ENCODE results near the gene GLIPR2. TPM values are rescaled to one million over a fixed set of nuclear protein-coding genes. Genes with fewer than 3 reads are reported as not detected.

GLIPR2 gene
- total RNA-seq, 1 donor, result 38.4 TPM

GRCh38 chr9:36121971-36122370 is 14.6 kb upstream of the GLIPR2 start:
- no peaks in the 10 kb centered on the region for H3K27me3 ChIP-seq (ENCODE audit: insufficient read depth, low read length)

GRCh38 chr9:36123515-36123914 is 13.0 kb upstream of the GLIPR2 start:
- H3K79me2 ChIP-seq (ENCODE audit: insufficient read depth, low read length), result no peaks in the 10 kb centered on the region
- no peaks in the 10 kb centered on the region for H3K27me3 ChIP-seq (ENCODE audit: insufficient read depth, low read length)
- H4K20me1 ChIP-seq (ENCODE audit: insufficient read depth, low read length), result no peaks in the 10 kb centered on the region
- H3K4me1 ChIP-seq (ENCODE audit: insufficient read depth, low read length), result no peaks in the 10 kb centered on the region
- no peak overlapping the region for H3K4me3 ChIP-seq (ENCODE audit: insufficient read depth, low read length)
- no peak for DNase-seq (ENCODE audit: insufficient read length, low spot score, missing footprints)
- no peak overlapping the region for H3K4me2 ChIP-seq (ENCODE audit: insufficient read depth, low read length)
- H2AFZ ChIP-seq (ENCODE audit: low read length), result no peak overlapping the region
- no peaks in the 10 kb centered on the region for H3K9me3 ChIP-seq (ENCODE audit: low read depth, low read length)
- H3K27ac ChIP-seq (ENCODE audit: low read depth, low read length), result no peak overlapping the region
- peaks cover 51% of the 10 kb centered on the region for H3K36me3 ChIP-seq (ENCODE audit: insufficient read depth, low read length)
- TF ChIP-seq CTCF (IDR thresholded peaks at IDR 0.05; ENCODE audit: extremely low read depth, low read depth, low read length), result no peak

More at GRCh38 chr9:36121971-36122370, 14.6 kb upstream of the GLIPR2 start:
- H4K20me1 ChIP-seq (ENCODE audit: insufficient read depth, low read length), result no peaks in the 10 kb centered on the region
- no peaks in the 10 kb centered on the region for H3K79me2 ChIP-seq (ENCODE audit: insufficient read depth, low read length)
- DNase-seq (ENCODE audit: insufficient read length, low spot score, missing footprints), result no peak
- H3K4me3 ChIP-seq (ENCODE audit: insufficient read depth, low read length), result no peak overlapping the region
- H3K27ac ChIP-seq (ENCODE audit: low read depth, low read length), result no peak overlapping the region
- H3K4me1 ChIP-seq (ENCODE audit: insufficient read depth, low read length), result no peaks in the 10 kb centered on the region
- H3K36me3 ChIP-seq (ENCODE audit: insufficient read depth, low read length), result peaks cover 65% of the 10 kb centered on the region
- H2AFZ ChIP-seq (ENCODE audit: low read length), result no peak overlapping the region
- H3K4me2 ChIP-seq (ENCODE audit: insufficient read depth, low read length), result no peak overlapping the region
- H3K9me3 ChIP-seq (ENCODE audit: low read depth, low read length), result no peaks in the 10 kb centered on the region
- TF ChIP-seq CTCF (IDR thresholded peaks at IDR 0.05; ENCODE audit: extremely low read depth, low read depth, low read length), result no peak

- Histone ChIP-seq H3K36me3 (ENCODE audit: insufficient read depth, low read length) (peaks cover 39% of the 10 kb centered on the region), H3K4me2 (ENCODE audit: insufficient read depth, low read length) (no peak overlapping the region), H3K79me2 (ENCODE audit: insufficient read depth, low read length) (no peaks in the 10 kb centered on the region), H3K27me3 (ENCODE audit: insufficient read depth, low read length) (no peaks in the 10 kb centered on the region), H2AFZ (ENCODE audit: low read length) (no peak overlapping the region), H3K27ac (ENCODE audit: low read depth, low read length) (no peak overlapping the region), H3K4me1 (ENCODE audit: insufficient read depth, low read length) (no peaks in the 10 kb centered on the region), H3K9me3 (ENCODE audit: low read depth, low read length) (no peaks in the 10 kb centered on the region), H4K20me1 (ENCODE audit: insufficient read depth, low read length) (no peaks in the 10 kb centered on the region), H3K4me3 (ENCODE audit: insufficient read depth, low read length) (no peak overlapping the region)
- DNase-seq (ENCODE audit: insufficient read length, low spot score, missing footprints), result no peak
- no peak for TF ChIP-seq CTCF (IDR thresholded peaks at IDR 0.05; ENCODE audit: extremely low read depth, low read depth, low read length)
These were observed 11.3 kb upstream of the GLIPR2 start for GRCh38 chr9:36125062-36125855.

DNA sequence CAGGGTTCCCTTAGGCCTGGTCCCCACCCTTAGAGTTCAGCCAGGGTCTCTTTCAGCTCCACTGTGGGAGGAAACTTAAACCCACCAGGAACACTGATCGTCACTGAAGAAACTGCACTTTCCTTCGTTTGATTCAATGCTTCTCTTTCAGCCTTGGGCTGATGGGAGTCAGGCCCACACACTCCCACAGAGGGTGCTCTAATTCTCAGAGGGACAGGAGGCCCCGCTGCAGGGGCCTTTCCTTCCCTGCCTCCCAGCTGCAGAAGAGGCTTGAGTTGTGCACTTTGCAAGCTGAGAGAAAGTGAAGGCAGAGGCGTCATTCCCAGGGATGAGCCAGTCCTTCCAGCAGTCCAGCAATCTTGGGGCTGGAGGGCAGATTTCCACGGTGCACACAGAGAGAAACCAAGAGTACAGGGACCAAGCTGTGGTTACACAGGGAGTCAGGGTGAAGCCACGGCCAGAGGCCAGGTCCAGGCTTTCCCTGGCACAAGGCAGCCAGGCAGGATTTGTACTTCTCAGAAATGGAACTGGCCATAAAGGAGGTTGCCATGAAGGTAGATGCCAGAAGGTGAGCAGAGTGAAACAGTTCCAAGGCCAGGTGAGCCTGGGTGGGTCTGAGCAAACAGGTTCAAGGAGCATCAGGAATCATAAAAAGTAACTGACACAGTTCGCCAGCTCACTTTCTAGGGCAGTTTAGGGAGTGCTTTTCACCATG is 10.4 kb upstream of the GLIPR2 start:
- Histone ChIP-seq H3K27ac (ENCODE audit: low read depth, low read length) (no peak overlapping the region), H3K4me2 (ENCODE audit: insufficient read depth, low read length) (no peak overlapping the region), H3K4me1 (ENCODE audit: insufficient read depth, low read length) (no peaks in the 10 kb centered on the region), H4K20me1 (ENCODE audit: insufficient read depth, low read length) (no peaks in the 10 kb centered on the region), H3K27me3 (ENCODE audit: insufficient read depth, low read length) (no peaks in the 10 kb centered on the region), H3K9me3 (ENCODE audit: low read depth, low read length) (no peaks in the 10 kb centered on the region), H3K4me3 (ENCODE audit: insufficient read depth, low read length) (no peak overlapping the region), H2AFZ (ENCODE audit: low read length) (no peak overlapping the region), H3K79me2 (ENCODE audit: insufficient read depth, low read length) (no peaks in the 10 kb centered on the region), H3K36me3 (ENCODE audit: insufficient read depth, low read length) (peaks cover 30% of the 10 kb centered on the region)
- DNase-seq (ENCODE audit: insufficient read length, low spot score, missing footprints), result no peak
- TF ChIP-seq CTCF (IDR thresholded peaks at IDR 0.05; ENCODE audit: extremely low read depth, low read depth, low read length), result no peak
